Lung (tissue), 12 donors: ENCODE data around the gene BNIP5. TPM values are rescaled to one million over a fixed set of nuclear protein-coding genes. Genes with fewer than 3 reads are reported as not detected.

Experiments used
- ATAC-seq: fragments of 200-7000 bp; cut with Tn5 transposase; one replicate; pipeline ENCODE4 v1.9.1; 2020; ENCODE audit warnings: moderate number of reproducible peaks; ENCODE audit not compliant: insufficient read depth, low FRiP score
- DNase-seq, 3 donors: peaks; one replicate each; pipeline ENCODE4 v3.0.0-alpha.2; 2013 to 2017
- H3K27ac ChIP-seq, 2 donors: one replicate each; pipeline ENCODE4 v1.5.1; 2013; ENCODE audit warnings: mild to moderate bottlenecking in 2 of 2, moderate library complexity in 2 of 2, control low read depth in 1 of 2, inconsistent platforms in 1 of 2, low read depth in 1 of 2, low read length in 1 of 2
- H3K27me3 ChIP-seq, 3 donors: one replicate each; pipeline ENCODE4 v1.5.1; 2013; ENCODE audit warnings: low read length in 2 of 3; ENCODE audit not compliant: control insufficient read depth in 3 of 3, insufficient read depth in 3 of 3
- H3K36me3 ChIP-seq, 4 donors: one replicate each; pipeline ENCODE4 v1.5.1; 2013; ENCODE audit warnings: low read length in 4 of 4, mild to moderate bottlenecking in 1 of 4, moderate library complexity in 1 of 4; ENCODE audit not compliant: control insufficient read depth in 4 of 4, insufficient read depth in 4 of 4
- H3K4me1 ChIP-seq, 5 donors: one replicate each; pipeline ENCODE4 v1.5.1; 2013; ENCODE audit warnings: low read length in 5 of 5, mild to moderate bottlenecking in 2 of 5, moderate library complexity in 1 of 5; ENCODE audit not compliant: control insufficient read depth in 5 of 5, insufficient read depth in 5 of 5
- H3K4me3 ChIP-seq: one replicate; pipeline ENCODE4 v1.5.1; 2013; ENCODE audit warnings: mild to moderate bottlenecking, control low read depth, moderate library complexity
- H3K9ac ChIP-seq, 2 donors: one replicate each; pipeline ENCODE4 v1.5.1; 2013; ENCODE audit warnings: low read length in 2 of 2, control low read depth in 1 of 2; ENCODE audit not compliant: insufficient read depth in 1 of 2
- H3K9me3 ChIP-seq, 4 donors: one replicate each; pipeline ENCODE4 v1.5.1; 2013; ENCODE audit warnings: low read length in 3 of 4, mild to moderate bottlenecking in 1 of 4, moderate library complexity in 1 of 4; ENCODE audit not compliant: control insufficient read depth in 4 of 4, insufficient read depth in 3 of 4
- CTCF ChIP-seq: IDR thresholded peaks from 2 replicates; pipeline ENCODE4 v1.5.1; 2012; ENCODE audit warnings: mild to moderate bottlenecking; ENCODE audit errors: control extremely low read depth, extremely low read depth
- WGBS, 2 donors: extraction: QIAGEN DNeasy Blood & Tissue Kit; methylation state at CpG; one replicate each; pipeline ENCODE4 v1.1.7; 2013; 5-methylcytosine and 5-hydroxymethylcytosine counted together
- polyA plus RNA-seq, 2 donors: library from polyadenylated mRNA; stranded (reverse); fragments of 200-250 nt; gene quantifications; one replicate each; pipeline ENCODE4 v1.2.1, GENCODE V29; 2013
- total RNA-seq, 2 donors: library from RNA; depleted of rRNA in 1 of 2; stranded (reverse); fragments of >200 nt in 1 of 2; gene quantifications; one replicate each; pipeline ENCODE4 v1.2.1, GENCODE V29; 2014 to 2021
- donor health status: control.
- donor health status: control.
- donor health status: Bipolar disorder and iron deficiency.
- donor health status: healthy.
- donor health status: DM: yes; HTN: yes; CAD: no.

BNIP5 gene
- total and polyA plus RNA-seq, 4 donors, result 0.02 to 0.09 (median 0.06) TPM; not detected in 1

GRCh38 chr6:36373368-36374019 is 36.8 kb upstream of the BNIP5 start:
- no peak overlapping the region for H3K27ac ChIP-seq
- H3K9ac ChIP-seq, result no peak overlapping the region
- ATAC-seq (no peak), DNase-seq (no peak)
- TF ChIP-seq CTCF, result no peak
- H3K27me3 ChIP-seq, result peaks cover 0 to 6% (median 0%) of the 10 kb centered on the region in 3 donors
- no peaks in the 10 kb centered on the region for H3K4me1 ChIP-seq
- WGBS, 2 donors, result 58 to 71% methylated on average over 15 of the region's 15 CpGs
- no peaks in the 10 kb centered on the region for H3K9me3 ChIP-seq
- H3K36me3 ChIP-seq, result peaks cover 0 to 8% (median 0%) of the 10 kb centered on the region in 4 donors
- H3K4me3 ChIP-seq, result no peak overlapping the region

GRCh38 chr6:36372088-36372487 is 35.4 kb upstream of the BNIP5 start:
- ATAC-seq (no peak), DNase-seq (no peak)
- H3K9ac ChIP-seq, result no peak overlapping the region
- whole genome bisulfite sequencing, 2 donors, result 98% methylated on average over 6 of the region's 6 CpGs
- H3K9me3 ChIP-seq, result no peaks in the 10 kb centered on the region
- peaks cover 0 to 6% (median 0%) of the 10 kb centered on the region in 3 donors for H3K27me3 ChIP-seq
- no peaks in the 10 kb centered on the region for H3K4me1 ChIP-seq
- peaks cover 0 to 8% (median 0%) of the 10 kb centered on the region in 4 donors for H3K36me3 ChIP-seq
- TF ChIP-seq CTCF, result no peak
- H3K27ac ChIP-seq, result no peak overlapping the region
- H3K4me3 ChIP-seq, result no peak overlapping the region

GRCh38 chr6:36371211-36371610 is 34.5 kb upstream of the BNIP5 start:
- H3K27me3 ChIP-seq, result peaks cover 0 to 6% (median 0%) of the 10 kb centered on the region in 3 donors
- H3K9me3 ChIP-seq, result no peaks in the 10 kb centered on the region
- no peak for TF ChIP-seq CTCF
- H3K9ac ChIP-seq, result no peak overlapping the region
- H3K36me3 ChIP-seq, result peaks cover 0 to 8% (median 0%) of the 10 kb centered on the region in 4 donors
- no peak for ATAC-seq
- H3K4me1 ChIP-seq, result no peaks in the 10 kb centered on the region
- 95 to 98% methylated on average over 9 of the region's 9 CpGs for WGBS, 2 donors
- no peak for DNase-seq
- no peak overlapping the region for H3K27ac ChIP-seq
- no peak overlapping the region for H3K4me3 ChIP-seq
